HEK293 (cell line): ENCODE results near the gene MRPL55.

Source experiments
- CTCF ChIA-PET: fragments of 350-600 bp; formaldehyde crosslinking; extraction: SDS; loops from one replicate; lab custom pipeline; 2021; ENCODE audit warnings: antibody characterized with exemption; lab: Yijun Ruan, JAX
- POLR2A ChIA-PET: fragments of 300-600 bp; formaldehyde crosslinking; extraction: SDS; loops from one replicate; lab custom pipeline; 2020; ENCODE audit warnings: antibody characterized with exemption, inconsistent platforms; lab: Yijun Ruan, JAX
- H3K27ac ChIP-seq: fragments of 200-500 bp; sonication (Bioruptor generic); 2 replicates; pipeline ENCODE4 v1.5.1; 2014; ENCODE audit warnings: low read depth, low read length, control low read depth, inconsistent platforms; ENCODE audit errors: extremely low read depth
- H3K36me3 ChIP-seq, 2 experiments: fragments of 200-500 bp in 1 of 2; sonication (Bioruptor generic) in 1 of 2; 1 replicate in 1 of 2; 2 replicates in 1 of 2; pipeline ENCODE4 v1.5.1; 2014 to 2017; ENCODE audit warnings: inconsistent platforms in 2 of 2, low read length in 2 of 2; ENCODE audit not compliant: control insufficient read depth in 2 of 2, insufficient read depth in 1 of 2
- H3K4me1 ChIP-seq: fragments of 200-500 bp; sonication (Bioruptor generic); 2 replicates; pipeline ENCODE4 v1.5.1; 2014; ENCODE audit warnings: mild to moderate bottlenecking, low read length, inconsistent platforms; ENCODE audit not compliant: control insufficient read depth, insufficient read depth
- H3K4me3 ChIP-seq: 2 replicates; pipeline ENCODE4 v1.5.1; 2011; ENCODE audit warnings: low read depth, mild to moderate bottlenecking, control low read depth, low read length, moderate library complexity
- H3K9me3 ChIP-seq: fragments of 200-500 bp; sonication (Bioruptor generic); 2 replicates; pipeline ENCODE4 v1.5.1; 2014; ENCODE audit warnings: low read depth, low read length, inconsistent platforms; ENCODE audit not compliant: control insufficient read depth, insufficient read depth
- GLIS1 ChIP-seq: fragments of 450-650 bp; formaldehyde crosslinking; IDR thresholded peaks from 2 replicates; pipeline ENCODE4 v1.5.1; 2016; ENCODE audit warnings: missing biosample characterization, missing genetic modification characterization
- HOXC10 ChIP-seq: sonication (generic); formaldehyde crosslinking; IDR thresholded peaks from 2 replicates; pipeline ENCODE4 v1.8.1; 2023; ENCODE audit warnings: mild to moderate bottlenecking, missing genetic modification reagents
- MZF1 ChIP-seq: fragments of 450-650 bp; formaldehyde crosslinking; IDR thresholded peaks from 2 replicates; pipeline ENCODE4 v1.5.1; 2017; ENCODE audit warnings: missing biosample characterization, missing genetic modification characterization, borderline replicate concordance
- OVOL3 ChIP-seq: fragments of 450-650 bp; formaldehyde crosslinking; IDR thresholded peaks from 2 replicates; pipeline ENCODE4 v1.5.1; 2016; ENCODE audit warnings: missing biosample characterization, missing genetic modification characterization
- TCF7L2 ChIP-seq: IDR thresholded peaks from 2 replicates; pipeline ENCODE4 v1.6.1; 2011; ENCODE audit warnings: low read depth, mild to moderate bottlenecking, inconsistent platforms, low read length, moderate library complexity, borderline replicate concordance
- YY1 ChIP-seq: fragments of 450-650 bp; formaldehyde crosslinking; IDR thresholded peaks from 2 replicates; pipeline ENCODE4 v1.5.1; 2018; ENCODE audit warnings: missing biosample characterization, missing genetic modification characterization
- ZBTB48 ChIP-seq: fragments of 450-650 bp; formaldehyde crosslinking; IDR thresholded peaks from 2 replicates; pipeline ENCODE4 v1.5.1; 2016; ENCODE audit warnings: missing biosample characterization, missing genetic modification characterization
- ZFP3 ChIP-seq: fragments of 450-650 bp; formaldehyde crosslinking; IDR thresholded peaks from 2 replicates; pipeline ENCODE4 v1.5.1; 2016; ENCODE audit warnings: low read depth, missing biosample characterization, missing genetic modification characterization
- ZFP37 ChIP-seq: fragments of 450-650 bp; formaldehyde crosslinking; IDR thresholded peaks from 2 replicates; pipeline ENCODE4 v1.5.1; 2016; ENCODE audit warnings: missing biosample characterization, missing genetic modification characterization
- ZNF366 ChIP-seq: fragments of 450-650 bp; formaldehyde crosslinking; conservative IDR thresholded peaks from 2 replicates; pipeline ENCODE4 v1.5.1; 2016; ENCODE audit warnings: missing biosample characterization, missing genetic modification characterization
- ZNF518A ChIP-seq: fragments of 450-650 bp; formaldehyde crosslinking; conservative IDR thresholded peaks from 2 replicates; pipeline ENCODE4 v1.5.1; 2016; ENCODE audit warnings: low read depth, missing biosample characterization, missing genetic modification characterization
- ZNF544 ChIP-seq: fragments of 450-650 bp; formaldehyde crosslinking; IDR thresholded peaks from 2 replicates; pipeline ENCODE4 v1.5.0; 2017; ENCODE audit warnings: missing biosample characterization, missing genetic modification characterization
- ZNF548 ChIP-seq: fragments of 450-650 bp; formaldehyde crosslinking; IDR thresholded peaks from 2 replicates; pipeline ENCODE4 v1.5.1; 2016; ENCODE audit warnings: missing biosample characterization, missing genetic modification characterization
- ZNF560 ChIP-seq: fragments of 450-650 bp; formaldehyde crosslinking; IDR thresholded peaks from 2 replicates; pipeline ENCODE4 v1.5.1; 2017; ENCODE audit warnings: missing biosample characterization, missing genetic modification characterization, borderline replicate concordance
- ZNF596 ChIP-seq: fragments of 450-650 bp; IDR thresholded peaks from 2 replicates; pipeline ENCODE4 v1.5.0; 2018; ENCODE audit warnings: missing biosample characterization, mild to moderate bottlenecking, missing genetic modification characterization, moderate library complexity
- ZNF610 ChIP-seq: fragments of 450-650 bp; formaldehyde crosslinking; IDR thresholded peaks from 2 replicates; pipeline ENCODE4 v1.5.1; 2016; ENCODE audit warnings: missing biosample characterization, missing genetic modification characterization, borderline replicate concordance
- ZNF621 ChIP-seq: fragments of 450-650 bp; formaldehyde crosslinking; IDR thresholded peaks from 2 replicates; pipeline ENCODE4 v1.5.1; 2017; ENCODE audit warnings: missing biosample characterization, missing genetic modification characterization
- ZNF660 ChIP-seq: fragments of 450-650 bp; IDR thresholded peaks from 2 replicates; pipeline ENCODE4 v1.5.1; 2018; ENCODE audit warnings: missing biosample characterization, mild to moderate bottlenecking, missing genetic modification characterization
- ZNF664 ChIP-seq: fragments of 450-650 bp; formaldehyde crosslinking; IDR thresholded peaks from 2 replicates; pipeline ENCODE4 v1.5.1; 2016; ENCODE audit warnings: missing biosample characterization, missing genetic modification characterization
- ZNF670 ChIP-seq: fragments of 450-650 bp; formaldehyde crosslinking; IDR thresholded peaks from 2 replicates; pipeline ENCODE4 v1.5.1; 2016; ENCODE audit warnings: missing biosample characterization, missing genetic modification characterization, low read depth
- ZNF777 ChIP-seq: fragments of 450-650 bp; formaldehyde crosslinking; IDR thresholded peaks from 2 replicates; pipeline ENCODE4 v1.5.1; 2017; ENCODE audit warnings: missing biosample characterization, missing genetic modification characterization, borderline replicate concordance
- ZNF785 ChIP-seq: fragments of 450-650 bp; formaldehyde crosslinking; IDR thresholded peaks from 2 replicates; pipeline ENCODE4 v1.5.1; 2016; ENCODE audit warnings: missing biosample characterization, missing genetic modification characterization
- ZSCAN5A ChIP-seq: fragments of 450-650 bp; formaldehyde crosslinking; IDR thresholded peaks from 2 replicates; pipeline ENCODE4 v1.5.1; 2016; ENCODE audit warnings: missing biosample characterization, missing genetic modification characterization
- TF ChIP-seq, protein P1 (sequence below): fragments of 450-650 bp; formaldehyde crosslinking; IDR thresholded peaks from 2 replicates; pipeline ENCODE4 v1.5.1; 2016; ENCODE audit warnings: missing biosample characterization, missing genetic modification characterization
- TF ChIP-seq, protein P2 (sequence below): fragments of 450-650 bp; formaldehyde crosslinking; IDR thresholded peaks from 2 replicates; pipeline ENCODE4 v1.5.1; 2016; ENCODE audit warnings: missing biosample characterization, missing genetic modification characterization
- TF ChIP-seq, protein P3 (sequence below): fragments of 450-650 bp; formaldehyde crosslinking; IDR thresholded peaks from 2 replicates; pipeline ENCODE4 v1.5.1; 2016; ENCODE audit warnings: missing biosample characterization, missing genetic modification characterization

The MRPL55 gene

DNA sequence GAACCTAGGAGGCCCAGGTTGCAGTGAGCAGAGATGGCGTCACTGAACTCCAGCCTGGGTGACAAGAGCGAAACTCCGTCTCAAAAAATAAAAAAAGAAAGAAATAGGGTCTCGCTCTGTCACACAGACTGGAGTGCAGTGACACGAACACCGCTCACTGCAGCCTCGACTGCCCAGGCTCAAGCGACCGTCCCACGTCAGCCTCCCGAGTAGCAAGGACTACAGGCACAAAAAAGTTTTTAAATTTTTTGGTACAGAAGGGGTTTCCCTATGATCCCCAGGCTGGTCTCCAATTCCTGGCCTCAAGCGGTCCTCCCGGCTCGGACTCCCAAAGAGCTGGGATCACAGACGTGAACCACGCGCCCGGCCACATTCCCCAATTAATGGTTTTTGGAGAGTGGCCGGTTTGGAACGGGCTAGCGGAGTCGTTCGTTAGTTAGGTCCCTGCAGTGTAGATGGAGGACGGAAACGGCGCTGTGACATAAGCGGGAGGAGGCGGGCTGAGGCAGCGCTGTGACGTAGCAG is 30.4 kb upstream of the MRPL55 start:
- ChIA-PET CTCF (interaction anchor here (0.7 to 2.2 kb wide), 3 partner anchors 9 to 672 kb away, joined by 3 to 12 read pairs (median 3); no protein-coding TSS in a partner anchor), POLR2A (interaction anchor here (1.0 to 2.2 kb wide), 4 partner anchors 12 to 35 kb away, joined by 3 to 38 read pairs (median 8); partner anchors contain the start of gene IBA57)
- H3K36me3 ChIP-seq: peaks cover 0 to 15% of the 10 kb centered on the region in 2 experiments; a peak in 1 of 3 replicates
- peak overlapping the region; percentile 75 for H3K27ac ChIP-seq
- peaks cover 13% of the 10 kb centered on the region for H3K4me1 ChIP-seq
- H3K9me3 ChIP-seq: no peaks in the 10 kb centered on the region
- peak overlapping the region; percentile 90 for H3K4me3 ChIP-seq
- TF ChIP-seq ZNF777 (no peak), ZNF610 (tag by site-specific recombination) (peak; percentile 52), ZSCAN5A (tag by site-specific recombination) (no peak), ZNF548 (tag by site-specific recombination) (0 out of 2 replicates have a peak, but pooled peaks have one; percentile 7), ZNF544 (tag by site-specific recombination) (no peak), ZNF621 (tag by site-specific recombination) (no peak), ZFP37 (tag by site-specific recombination) (no peak), ZNF670 (tag by site-specific recombination) (no peak), ZNF518A (tag by site-specific recombination) (no peak), OVOL3 (0 out of 2 replicates have a peak, but pooled peaks have one; percentile 7), ZNF660 (peak; percentile 9), ZNF366 (tag by site-specific recombination) (no peak), GLIS1 (no peak), TCF7L2 (no peak; the same call in 1 of the 2 replicates), MZF1 (tag by site-specific recombination) (peak; percentile 49; the same call in 1 of the 2 replicates), YY1 (peak; percentile 63; the same call in 1 of the 2 replicates), ZNF785 (no peak), ZBTB48 (tag by site-specific recombination) (peak; percentile 47; the same call in 1 of the 2 replicates), ZNF596 (tag by site-specific recombination) (no peak), ZNF560 (tag by site-specific recombination) (no peak), ZNF664 (tag by site-specific recombination) (no peak), ZFP3 (tag by site-specific recombination) (no peak), HOXC10 (CRISPR knock-in tag) (no peak)
- TF ChIP-seq, protein P1, sequence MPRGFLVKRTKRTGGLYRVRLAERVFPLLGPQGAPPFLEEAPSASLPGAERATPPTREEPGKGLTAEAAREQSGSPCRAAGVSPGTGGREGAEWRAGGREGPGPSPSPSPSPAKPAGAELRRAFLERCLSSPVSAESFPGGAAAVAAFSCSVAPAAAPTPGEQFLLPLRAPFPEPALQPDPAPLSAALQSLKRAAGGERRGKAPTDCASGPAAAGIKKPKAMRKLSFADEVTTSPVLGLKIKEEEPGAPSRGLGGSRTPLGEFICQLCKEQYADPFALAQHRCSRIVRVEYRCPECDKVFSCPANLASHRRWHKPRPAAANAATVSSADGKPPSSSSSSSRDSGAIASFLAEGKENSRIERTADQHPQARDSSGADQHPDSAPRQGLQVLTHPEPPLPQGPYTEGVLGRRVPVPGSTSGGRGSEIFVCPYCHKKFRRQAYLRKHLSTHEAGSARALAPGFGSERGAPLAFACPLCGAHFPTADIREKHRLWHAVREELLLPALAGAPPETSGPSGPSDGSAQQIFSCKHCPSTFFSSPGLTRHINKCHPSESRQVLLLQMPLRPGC (tag by site-specific recombination): no peak
- TF ChIP-seq, protein P2, sequence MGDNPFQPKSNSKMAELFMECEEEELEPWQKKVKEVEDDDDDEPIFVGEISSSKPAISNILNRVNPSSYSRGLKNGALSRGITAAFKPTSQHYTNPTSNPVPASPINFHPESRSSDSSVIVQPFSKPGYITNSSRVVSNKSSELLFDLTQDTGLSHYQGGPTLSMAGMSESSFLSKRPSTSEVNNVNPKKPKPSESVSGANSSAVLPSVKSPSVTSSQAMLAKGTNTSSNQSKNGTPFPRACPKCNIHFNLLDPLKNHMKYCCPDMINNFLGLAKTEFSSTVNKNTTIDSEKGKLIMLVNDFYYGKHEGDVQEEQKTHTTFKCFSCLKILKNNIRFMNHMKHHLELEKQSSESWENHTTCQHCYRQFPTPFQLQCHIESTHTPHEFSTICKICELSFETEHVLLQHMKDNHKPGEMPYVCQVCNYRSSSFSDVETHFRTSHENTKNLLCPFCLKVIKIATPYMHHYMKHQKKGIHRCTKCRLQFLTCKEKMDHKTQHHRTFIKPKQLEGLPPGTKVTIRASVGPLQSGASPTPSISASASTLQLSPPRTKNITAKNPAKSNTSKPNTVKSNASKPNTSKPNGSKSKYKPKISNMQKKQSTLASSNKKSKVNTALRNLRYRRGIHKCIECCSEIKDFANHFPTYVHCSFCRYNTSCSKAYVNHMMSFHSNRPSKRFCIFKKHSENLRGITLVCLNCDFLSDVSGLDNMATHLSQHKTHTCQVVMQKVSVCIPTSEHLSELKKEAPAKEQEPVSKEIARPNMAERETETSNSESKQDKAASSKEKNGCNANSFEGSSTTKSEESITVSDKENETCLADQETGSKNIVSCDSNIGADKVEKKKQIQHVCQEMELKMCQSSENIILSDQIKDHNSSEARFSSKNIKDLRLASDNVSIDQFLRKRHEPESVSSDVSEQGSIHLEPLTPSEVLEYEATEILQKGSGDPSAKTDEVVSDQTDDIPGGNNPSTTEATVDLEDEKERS: no peak
- TF ChIP-seq, protein P3, sequence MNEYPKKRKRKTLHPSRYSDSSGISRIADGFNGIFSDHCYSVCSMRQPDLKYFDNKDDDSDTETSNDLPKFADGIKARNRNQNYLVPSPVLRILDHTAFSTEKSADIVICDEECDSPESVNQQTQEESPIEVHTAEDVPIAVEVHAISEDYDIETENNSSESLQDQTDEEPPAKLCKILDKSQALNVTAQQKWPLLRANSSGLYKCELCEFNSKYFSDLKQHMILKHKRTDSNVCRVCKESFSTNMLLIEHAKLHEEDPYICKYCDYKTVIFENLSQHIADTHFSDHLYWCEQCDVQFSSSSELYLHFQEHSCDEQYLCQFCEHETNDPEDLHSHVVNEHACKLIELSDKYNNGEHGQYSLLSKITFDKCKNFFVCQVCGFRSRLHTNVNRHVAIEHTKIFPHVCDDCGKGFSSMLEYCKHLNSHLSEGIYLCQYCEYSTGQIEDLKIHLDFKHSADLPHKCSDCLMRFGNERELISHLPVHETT (tag by site-specific recombination): peak; percentile 38; the same call in 1 of the 2 replicates
